HepG2 (cell line): ENCODE results near the gene SPATA33. TPM values are rescaled to one million over a fixed set of nuclear protein-coding genes. Genes with fewer than 3 reads are reported as not detected.

ENCODE experiments used
- ASH2L ChIP-seq: fragments of 300-600, 200-600 bp; sonication (generic); IDR thresholded peaks from 2 replicates; pipeline ENCODE4 v1.7.0; 2017; ENCODE audit warnings: low read depth, mild to moderate bottlenecking, moderate library complexity, mixed read lengths, low read length; ENCODE audit not compliant: insufficient read length
- CCDC6 ChIP-seq: sonication (generic); formaldehyde crosslinking; IDR thresholded peaks from 2 replicates; pipeline ENCODE4 v1.8.1; 2022; ENCODE audit warnings: mild to moderate bottlenecking, missing genetic modification reagents, moderate library complexity
- HDAC1 ChIP-seq: sonication (generic); formaldehyde crosslinking; IDR thresholded peaks from 2 replicates; pipeline ENCODE4 v1.5.1; 2020; ENCODE audit warnings: mild to moderate bottlenecking, missing genetic modification reagents
- HNRNPLL ChIP-seq: fragments of 200-400 bp; formaldehyde crosslinking; IDR thresholded peaks from 2 replicates; pipeline ENCODE4 v1.6.1; 2017; ENCODE audit warnings: mild to moderate bottlenecking, low read depth, low read length; ENCODE audit not compliant: poor library complexity, severe bottlenecking
- HOXA9 ChIP-seq: sonication (generic); formaldehyde crosslinking; IDR thresholded peaks from 2 replicates; pipeline ENCODE4 v1.8.1; 2022; ENCODE audit warnings: missing genetic modification reagents, mild to moderate bottlenecking, moderate library complexity, borderline replicate concordance
- KAT2B ChIP-seq: fragments of 150-350 bp; IDR thresholded peaks from 2 replicates; pipeline ENCODE4 v1.6.1; 2014; ENCODE audit warnings: low read depth, low read length, borderline replicate concordance
- KDM3A ChIP-seq: IDR thresholded peaks from 2 replicates; pipeline ENCODE4 v1.6.1; 2018; ENCODE audit warnings: low read depth, missing compliant biosample characterization
- KLF9 ChIP-seq: IDR thresholded peaks from 2 replicates; pipeline ENCODE4 v1.6.1; 2016; ENCODE audit warnings: low read depth
- PHF8 ChIP-seq: sonication (generic); formaldehyde crosslinking; IDR thresholded peaks from 2 replicates; pipeline ENCODE4 v1.5.0; 2020; ENCODE audit warnings: missing genetic modification reagents
- SP1 ChIP-seq, 2 experiments: fragments of 450-650 bp in 1 of 2; sonication (generic) in 1 of 2; formaldehyde crosslinking in 1 of 2; IDR thresholded peaks; 2 replicates each; pipeline versions ENCODE4 v1.4.0 to v1.6.1; 2016 to 2020; ENCODE audit warnings: missing genetic modification reagents in 1 of 2
- ZBTB7A ChIP-seq: sonication (generic); formaldehyde crosslinking; IDR thresholded peaks from 2 replicates; pipeline ENCODE4 v1.8.0; 2022; ENCODE audit warnings: mild to moderate bottlenecking, missing genetic modification reagents
- ZFP36 ChIP-seq: fragments of 150-350 bp; IDR thresholded peaks from 2 replicates; pipeline ENCODE4 v1.6.1; 2018; ENCODE audit warnings: borderline replicate concordance, low read length, low read depth; ENCODE audit not compliant: partially characterized antibody
- ZFP36L1 ChIP-seq: sonication (generic); formaldehyde crosslinking; IDR thresholded peaks from 2 replicates; pipeline ENCODE4 v1.8.0; 2022; ENCODE audit warnings: mild to moderate bottlenecking, missing genetic modification reagents, moderate library complexity
- ZMYM4 ChIP-seq: sonication (generic); formaldehyde crosslinking; IDR thresholded peaks from 2 replicates; pipeline ENCODE4 v1.8.1; 2023; ENCODE audit warnings: mild to moderate bottlenecking, missing genetic modification reagents
- ZNF180 ChIP-seq: sonication (generic); formaldehyde crosslinking; IDR thresholded peaks from 2 replicates; pipeline ENCODE4 v1.4.0; 2020; ENCODE audit warnings: low read depth, missing genetic modification reagents, borderline replicate concordance
- ZNF619 ChIP-seq: sonication (generic); formaldehyde crosslinking; IDR thresholded peaks from 2 replicates; pipeline ENCODE4 v1.4.0; 2020; ENCODE audit warnings: mild to moderate bottlenecking, missing genetic modification reagents
- ZNF777 ChIP-seq: sonication (generic); formaldehyde crosslinking; IDR thresholded peaks from 2 replicates; pipeline ENCODE4 v1.4.0; 2020; ENCODE audit warnings: missing genetic modification reagents
- ZNF816 ChIP-seq: sonication (generic); formaldehyde crosslinking; IDR thresholded peaks from 2 replicates; pipeline ENCODE4 v1.8.0; 2022; ENCODE audit warnings: missing genetic modification reagents, mild to moderate bottlenecking, borderline replicate concordance
- polyA plus RNA-seq, 8 experiments: library from polyadenylated mRNA; depleted of rRNA in 3 of 8; stranded (reverse) in 7 of 8; unstranded in 1 of 8; fragments of >200 nt; fragmentation: Illumina TruSeq in 4 of 8; extraction: Trizol in 4 of 8; gene quantifications; 2 replicates each; pipeline versions ENCODE4 v1.2.1 to v1.2.3, GENCODE V29; 2011 to 2016; ENCODE audit warnings: low read depth in 4 of 8, missing spikeins in 1 of 8, mixed read lengths in 1 of 8; ENCODE audit not compliant: insufficient read depth in 1 of 8
- total RNA-seq, 5 experiments: library from RNA; depleted of rRNA; stranded (reverse); fragments of >200 nt; fragmentation: Illumina TruSeq; extraction: Trizol; gene quantifications; 2 replicates each; pipeline ENCODE4 v1.2.3, GENCODE V29; 2016; ENCODE audit warnings: low read depth in 1 of 5
- TF ChIP-seq, protein P1 (sequence below): sonication (generic); formaldehyde crosslinking; IDR thresholded peaks from 2 replicates; pipeline ENCODE4 v1.4.0; 2020; ENCODE audit warnings: missing genetic modification reagents
- TF ChIP-seq, protein P2 (sequence below): sonication (generic); formaldehyde crosslinking; IDR thresholded peaks from 2 replicates; pipeline ENCODE4 v1.4.0; 2020; ENCODE audit warnings: missing genetic modification reagents
- TF ChIP-seq, protein P3 (sequence below): sonication (generic); formaldehyde crosslinking; IDR thresholded peaks from 2 replicates; pipeline ENCODE4 v1.5.0; 2020; ENCODE audit warnings: mild to moderate bottlenecking, missing genetic modification reagents
- TF ChIP-seq, protein P4 (sequence below): sonication (generic); formaldehyde crosslinking; IDR thresholded peaks from 2 replicates; pipeline ENCODE4 v1.5.1; 2020; ENCODE audit warnings: missing genetic modification reagents, mild to moderate bottlenecking, borderline replicate concordance

SPATA33 gene
- total and polyA plus RNA-seq, 2 of the 13 experiments (the other 11 are each of a cell fraction or from before 2014, with no cell fraction given) = 5.7 to 11.0 TPM

DNA sequence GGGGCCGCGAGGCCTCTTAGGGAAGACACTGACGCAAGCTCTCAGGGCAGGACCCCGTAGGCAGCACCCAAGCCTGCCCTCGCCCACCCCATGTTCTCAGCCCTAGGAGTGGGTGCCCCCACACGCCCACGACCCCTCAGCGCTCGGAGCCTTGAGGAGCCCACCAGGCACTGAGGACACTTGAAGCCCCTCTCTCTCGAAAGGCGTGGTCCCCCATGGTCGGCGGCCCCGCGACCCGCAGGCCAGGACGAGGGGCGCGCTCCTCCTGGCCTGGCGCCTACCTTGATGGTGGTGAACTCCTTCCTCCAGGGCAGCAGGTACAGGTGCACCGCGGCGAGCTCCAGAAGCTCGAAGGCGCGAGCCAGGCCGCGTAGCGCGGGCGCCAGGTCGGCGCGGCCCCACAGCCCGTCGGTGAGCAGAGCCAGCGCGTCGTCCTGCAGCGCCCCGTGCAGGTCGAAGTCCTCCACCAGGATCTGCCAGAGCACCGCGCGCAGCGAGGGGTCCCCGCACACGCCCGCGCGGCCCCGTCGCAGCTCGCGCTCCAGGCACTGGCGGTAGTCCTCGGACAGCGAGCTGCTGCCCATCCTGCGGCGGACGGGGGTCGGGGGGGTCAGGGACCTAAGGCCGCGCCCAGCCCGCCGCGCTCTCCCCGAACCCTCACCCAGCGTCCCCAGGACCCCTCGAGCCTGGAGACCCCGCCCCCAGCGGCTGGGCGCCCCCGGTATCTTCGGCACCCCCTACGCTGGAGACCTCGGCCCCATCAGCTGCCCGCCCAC, 43.2 kb downstream of the SPATA33 start (continued):
- TF ChIP-seq, protein P1, sequence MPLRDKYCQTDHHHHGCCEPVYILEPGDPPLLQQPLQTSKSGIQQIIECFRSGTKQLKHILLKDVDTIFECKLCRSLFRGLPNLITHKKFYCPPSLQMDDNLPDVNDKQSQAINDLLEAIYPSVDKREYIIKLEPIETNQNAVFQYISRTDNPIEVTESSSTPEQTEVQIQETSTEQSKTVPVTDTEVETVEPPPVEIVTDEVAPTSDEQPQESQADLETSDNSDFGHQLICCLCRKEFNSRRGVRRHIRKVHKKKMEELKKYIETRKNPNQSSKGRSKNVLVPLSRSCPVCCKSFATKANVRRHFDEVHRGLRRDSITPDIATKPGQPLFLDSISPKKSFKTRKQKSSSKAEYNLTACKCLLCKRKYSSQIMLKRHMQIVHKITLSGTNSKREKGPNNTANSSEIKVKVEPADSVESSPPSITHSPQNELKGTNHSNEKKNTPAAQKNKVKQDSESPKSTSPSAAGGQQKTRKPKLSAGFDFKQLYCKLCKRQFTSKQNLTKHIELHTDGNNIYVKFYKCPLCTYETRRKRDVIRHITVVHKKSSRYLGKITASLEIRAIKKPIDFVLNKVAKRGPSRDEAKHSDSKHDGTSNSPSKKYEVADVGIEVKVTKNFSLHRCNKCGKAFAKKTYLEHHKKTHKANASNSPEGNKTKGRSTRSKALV (CRISPR knock-in tag) = 0 out of 2 replicates have a peak, but pooled peaks have one; percentile 50
- TF ChIP-seq ZBTB7A (CRISPR knock-in tag) (peak; percentile 83), CCDC6 (CRISPR knock-in tag) (peak; percentile 61), HNRNPLL (peak; percentile 3), ZNF180 (CRISPR knock-in tag) (0 out of 2 replicates have a peak, but pooled peaks have one; percentile 76), ZNF619 (CRISPR knock-in tag) (no peak; the same call in 1 of the 2 replicates), ASH2L (no peak), ZMYM4 (CRISPR knock-in tag) (no peak; the same call in 1 of the 2 replicates), KLF9 (CRISPR knock-in tag) (0 out of 2 replicates have a peak, but pooled peaks have one; percentile 11), ZNF816 (CRISPR knock-in tag) (no peak; the same call in 1 of the 2 replicates), HOXA9 (peak; percentile 82; the same call in 1 of the 2 replicates), PHF8 (CRISPR knock-in tag) (peak; percentile 54), ZFP36L1 (CRISPR knock-in tag) (no peak; the same call in 1 of the 2 replicates), ZFP36 (no peak), KAT2B (no peak), KDM3A (CRISPR knock-in tag) (peak; percentile 62; the same call in 1 of the 2 replicates), ZNF777 (CRISPR knock-in tag) (peak; percentile 98), HDAC1 (peak; percentile 76), SP1 (IDR thresholded peaks at IDR 0.05) (no peak), SP1 (CRISPR knock-in tag; IDR thresholded peaks at IDR 0.05) (no peak)
- TF ChIP-seq, protein P2, sequence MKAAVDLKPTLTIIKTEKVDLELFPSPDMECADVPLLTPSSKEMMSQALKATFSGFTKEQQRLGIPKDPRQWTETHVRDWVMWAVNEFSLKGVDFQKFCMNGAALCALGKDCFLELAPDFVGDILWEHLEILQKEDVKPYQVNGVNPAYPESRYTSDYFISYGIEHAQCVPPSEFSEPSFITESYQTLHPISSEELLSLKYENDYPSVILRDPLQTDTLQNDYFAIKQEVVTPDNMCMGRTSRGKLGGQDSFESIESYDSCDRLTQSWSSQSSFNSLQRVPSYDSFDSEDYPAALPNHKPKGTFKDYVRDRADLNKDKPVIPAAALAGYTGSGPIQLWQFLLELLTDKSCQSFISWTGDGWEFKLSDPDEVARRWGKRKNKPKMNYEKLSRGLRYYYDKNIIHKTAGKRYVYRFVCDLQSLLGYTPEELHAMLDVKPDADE (CRISPR knock-in tag) = 0 out of 2 replicates have a peak, but pooled peaks have one; percentile 19
- TF ChIP-seq, protein P3, sequence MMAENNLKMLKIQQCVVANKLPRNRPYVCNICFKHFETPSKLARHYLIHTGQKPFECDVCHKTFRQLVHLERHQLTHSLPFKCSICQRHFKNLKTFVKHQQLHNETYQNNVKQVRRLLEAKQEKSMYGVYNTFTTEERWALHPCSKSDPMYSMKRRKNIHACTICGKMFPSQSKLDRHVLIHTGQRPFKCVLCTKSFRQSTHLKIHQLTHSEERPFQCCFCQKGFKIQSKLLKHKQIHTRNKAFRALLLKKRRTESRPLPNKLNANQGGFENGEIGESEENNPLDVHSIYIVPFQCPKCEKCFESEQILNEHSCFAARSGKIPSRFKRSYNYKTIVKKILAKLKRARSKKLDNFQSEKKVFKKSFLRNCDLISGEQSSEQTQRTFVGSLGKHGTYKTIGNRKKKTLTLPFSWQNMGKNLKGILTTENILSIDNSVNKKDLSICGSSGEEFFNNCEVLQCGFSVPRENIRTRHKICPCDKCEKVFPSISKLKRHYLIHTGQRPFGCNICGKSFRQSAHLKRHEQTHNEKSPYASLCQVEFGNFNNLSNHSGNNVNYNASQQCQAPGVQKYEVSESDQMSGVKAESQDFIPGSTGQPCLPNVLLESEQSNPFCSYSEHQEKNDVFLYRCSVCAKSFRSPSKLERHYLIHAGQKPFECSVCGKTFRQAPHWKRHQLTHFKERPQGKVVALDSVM (CRISPR knock-in tag) = no peak
- TF ChIP-seq, protein P4, sequence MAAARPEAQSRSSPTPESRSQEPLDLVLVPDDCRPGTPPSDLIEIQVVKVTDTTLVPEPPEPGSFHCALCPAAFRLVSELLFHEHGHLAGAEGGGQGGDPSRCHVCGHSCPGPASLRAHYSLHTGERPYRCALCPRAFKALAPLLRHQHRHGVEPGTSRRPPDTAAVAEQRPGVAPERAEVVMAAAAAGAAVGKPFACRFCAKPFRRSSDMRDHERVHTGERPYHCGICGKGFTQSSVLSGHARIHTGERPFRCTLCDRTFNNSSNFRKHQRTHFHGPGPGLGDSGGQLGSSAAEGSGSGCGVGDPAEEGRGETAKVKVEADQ (CRISPR knock-in tag) = peak; percentile 43; the same call in 1 of the 2 replicates
